Thymus (tissue), 14 donors: ENCODE results near the gene PTGES3. TPM values are rescaled to one million over a fixed set of nuclear protein-coding genes. Genes with fewer than 3 reads are reported as not detected.
"Not testable (repeated sequence)": the region's sequence is repeated elsewhere in the genome, so short reads cannot be mapped to it uniquely, and the experiment has no call there.

Experiments
- DNase-seq, 9 donors: peaks; one replicate each; pipeline ENCODE4 v3.0.0-alpha.2; 2013; ENCODE audit warnings: low spot score in 9 of 9, low read depth in 6 of 9, missing footprints in 1 of 9
- H3K27ac ChIP-seq, 2 donors: one replicate each; pipeline ENCODE4 v1.5.1; 2013; ENCODE audit warnings: control low read depth in 1 of 2, low read depth in 1 of 2, low read length in 1 of 2, mild to moderate bottlenecking in 1 of 2, moderate library complexity in 1 of 2
- H3K27me3 ChIP-seq, 2 donors: one replicate each; pipeline ENCODE4 v1.5.1; 2013; ENCODE audit warnings: low read length in 1 of 2; ENCODE audit not compliant: control insufficient read depth in 2 of 2, insufficient read depth in 1 of 2
- H3K36me3 ChIP-seq, 2 donors: one replicate each; pipeline ENCODE4 v1.5.1; 2013; ENCODE audit warnings: low read length in 1 of 2, mild to moderate bottlenecking in 1 of 2, moderate library complexity in 1 of 2; ENCODE audit not compliant: control insufficient read depth in 2 of 2, insufficient read depth in 2 of 2
- H3K4me1 ChIP-seq, 2 donors: one replicate each; pipeline ENCODE4 v1.5.1; 2013; ENCODE audit warnings: low read length in 2 of 2; ENCODE audit not compliant: control insufficient read depth in 2 of 2, insufficient read depth in 2 of 2
- H3K4me3 ChIP-seq, 2 donors: one replicate each; pipeline ENCODE4 v1.5.1; 2013; ENCODE audit warnings: low read length in 2 of 2, control low read depth in 1 of 2, mild to moderate bottlenecking in 1 of 2
- H3K9me3 ChIP-seq, 2 donors: one replicate each; pipeline ENCODE4 v1.5.1; 2013; ENCODE audit warnings: low read length in 1 of 2, mild to moderate bottlenecking in 1 of 2; ENCODE audit not compliant: control insufficient read depth in 2 of 2, insufficient read depth in 1 of 2
- WGBS: extraction: QIAGEN DNeasy Blood & Tissue Kit; methylation state at CpG from one replicate; pipeline ENCODE4 v1.1.7; 2013; 5-methylcytosine and 5-hydroxymethylcytosine counted together
- long read RNA-seq, 10 donors: transcript quantifications; one replicate each; lab custom pipeline, GENCODE V29; 2026
- polyA plus RNA-seq: library from polyadenylated mRNA; stranded (reverse); fragments of 200-250 nt; gene quantifications from one replicate; pipeline ENCODE4 v1.2.3, GENCODE V29; 2013
- total RNA-seq: library from RNA; stranded (reverse); fragments of 120-200 nt; gene quantifications from one replicate; pipeline ENCODE4 v1.2.4, GENCODE V29; 2013
- donor health status: healthy.

The PTGES3 gene, protein sequence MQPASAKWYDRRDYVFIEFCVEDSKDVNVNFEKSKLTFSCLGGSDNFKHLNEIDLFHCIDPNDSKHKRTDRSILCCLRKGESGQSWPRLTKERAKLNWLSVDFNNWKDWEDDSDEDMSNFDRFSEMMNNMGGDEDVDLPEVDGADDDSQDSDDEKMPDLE
- 101 TPM for total RNA-seq
- 161 TPM for polyA plus RNA-seq
- long read RNA-seq, donor 1, transcript PTGES3-201 (8 exons, 1,920 nt), result major isoform, 14 of 14 reads
- long read RNA-seq, donor 1, partial matches to known transcripts, result 0 of 14 reads
- long read RNA-seq, donor 1, other reads (novel, unspliced or antisense), result 0 of 14 reads
- long read RNA-seq, donor 2, result 0 reads
- long read RNA-seq, donor 3, transcript PTGES3-201 (8 exons, 1,920 nt), result major isoform, 116 of 157 reads
- long read RNA-seq, donor 3, partial matches to known transcripts, result 23 of 157 reads
- long read RNA-seq, donor 3, other reads (novel, unspliced or antisense), result 13 of 157 reads
- long read RNA-seq, donor 4, transcript PTGES3-201 (8 exons, 1,920 nt), result major isoform, 47 of 56 reads
- long read RNA-seq, donor 4, partial matches to known transcripts, result 7 of 56 reads
- long read RNA-seq, donor 4, other reads (novel, unspliced or antisense), result 0 of 56 reads
- long read RNA-seq, donor 5, transcript PTGES3-202 (7 exons, 1,547 nt), result minor isoform, 6 of 178 reads
- long read RNA-seq, donor 5, transcript PTGES3-201 (8 exons, 1,920 nt), result major isoform, 135 of 178 reads
- long read RNA-seq, donor 5, partial matches to known transcripts, result 25 of 178 reads
- long read RNA-seq, donor 5, other reads (novel, unspliced or antisense), result 10 of 178 reads
- long read RNA-seq, donor 6, transcript PTGES3-201 (8 exons, 1,920 nt), result major isoform, 71 of 87 reads
- long read RNA-seq, donor 6, partial matches to known transcripts, result 6 of 87 reads
- long read RNA-seq, donor 6, other reads (novel, unspliced or antisense), result 5 of 87 reads
- long read RNA-seq, donor 7, transcript PTGES3-202 (7 exons, 1,547 nt), result minor isoform, 7 of 143 reads
- long read RNA-seq, donor 7, transcript PTGES3-201 (8 exons, 1,920 nt), result major isoform, 122 of 143 reads
- long read RNA-seq, donor 7, partial matches to known transcripts, result 7 of 143 reads
- long read RNA-seq, donor 7, other reads (novel, unspliced or antisense), result 6 of 143 reads
- long read RNA-seq, donor 8, transcript PTGES3-201 (8 exons, 1,920 nt), result major isoform, 36 of 39 reads
- long read RNA-seq, donor 8, partial matches to known transcripts, result 0 of 39 reads
- long read RNA-seq, donor 8, other reads (novel, unspliced or antisense), result 0 of 39 reads
- long read RNA-seq, donor 9, transcript PTGES3-201 (8 exons, 1,920 nt), result major isoform, 68 of 78 reads
- long read RNA-seq, donor 9, transcript PTGES3-202 (7 exons, 1,547 nt), result minor isoform, 5 of 78 reads
- long read RNA-seq, donor 9, partial matches to known transcripts, result 5 of 78 reads
- long read RNA-seq, donor 9, other reads (novel, unspliced or antisense), result 0 of 78 reads
- long read RNA-seq, donor 10, transcript PTGES3-202 (7 exons, 1,547 nt), result minor isoform, 9 of 143 reads
- long read RNA-seq, donor 10, transcript PTGES3-201 (8 exons, 1,920 nt), result major isoform, 93 of 143 reads
- long read RNA-seq, donor 10, transcript PTGES3-204 (7 exons, 1,017 nt), result minor isoform, 5 of 143 reads
- long read RNA-seq, donor 10, partial matches to known transcripts, result 30 of 143 reads
- long read RNA-seq, donor 10, other reads (novel, unspliced or antisense), result 6 of 143 reads

DNA sequence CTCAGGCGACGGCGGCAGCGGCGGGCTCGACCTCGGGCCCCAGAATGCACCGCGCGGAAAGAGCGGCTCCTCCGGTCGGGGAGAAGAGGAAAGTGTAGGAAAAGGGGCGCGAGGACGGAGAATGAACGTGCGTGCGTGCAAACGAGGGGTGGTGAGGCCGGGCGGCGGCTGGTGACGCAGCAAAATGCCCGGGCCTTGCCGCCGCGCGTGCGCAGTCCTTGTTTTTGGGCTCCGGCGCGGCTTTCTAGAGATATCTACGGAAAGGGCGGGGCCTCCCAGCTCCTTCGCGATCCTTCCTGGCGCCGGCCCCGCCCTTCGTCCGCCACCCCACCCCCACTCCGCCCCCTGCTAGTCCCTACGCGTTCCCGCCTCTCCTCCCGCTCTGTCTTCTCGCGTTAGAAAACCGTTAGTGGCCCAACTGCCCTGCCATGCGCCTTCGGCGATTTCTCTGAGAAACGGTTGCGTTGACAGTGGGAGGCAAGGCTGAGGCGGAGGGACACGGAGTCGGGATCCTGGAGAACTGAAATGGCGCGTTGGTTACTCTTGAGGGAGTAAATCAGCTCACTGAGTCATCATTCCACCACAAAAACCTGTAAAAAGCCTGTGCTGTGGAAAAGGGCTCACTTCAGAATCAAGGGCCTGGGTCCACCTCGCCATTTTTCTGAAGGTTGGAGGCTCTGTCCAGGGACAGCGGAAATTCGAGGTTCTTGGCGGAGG lies at the start of gene PTGES3:
Gene PTGES3, minus strand, starts transcription at position 156 of the 717 bp plus-strand sequence. CDS start 285 bp downstream, outside the sequence.
- no peaks in the 10 kb centered on the region for H3K9me3 ChIP-seq
- DNase-seq, result peak; percentile 90 to 99 (median 98)
- WGBS, result under 1% methylated on average over 64 of the region's 64 CpGs
- peaks cover 0 to 12% of the 10 kb centered on the region in 2 donors for H3K36me3 ChIP-seq
- peak within 1 kb of the TSS; percentile 99 for H3K27ac ChIP-seq
- H3K27me3 ChIP-seq, result no peaks in the 10 kb centered on the region
- peaks cover 15 to 37% of the 10 kb centered on the region in 2 donors for H3K4me1 ChIP-seq
- peak within 1 kb of the TSS; percentile 78 to 88 for H3K4me3 ChIP-seq

DNA sequence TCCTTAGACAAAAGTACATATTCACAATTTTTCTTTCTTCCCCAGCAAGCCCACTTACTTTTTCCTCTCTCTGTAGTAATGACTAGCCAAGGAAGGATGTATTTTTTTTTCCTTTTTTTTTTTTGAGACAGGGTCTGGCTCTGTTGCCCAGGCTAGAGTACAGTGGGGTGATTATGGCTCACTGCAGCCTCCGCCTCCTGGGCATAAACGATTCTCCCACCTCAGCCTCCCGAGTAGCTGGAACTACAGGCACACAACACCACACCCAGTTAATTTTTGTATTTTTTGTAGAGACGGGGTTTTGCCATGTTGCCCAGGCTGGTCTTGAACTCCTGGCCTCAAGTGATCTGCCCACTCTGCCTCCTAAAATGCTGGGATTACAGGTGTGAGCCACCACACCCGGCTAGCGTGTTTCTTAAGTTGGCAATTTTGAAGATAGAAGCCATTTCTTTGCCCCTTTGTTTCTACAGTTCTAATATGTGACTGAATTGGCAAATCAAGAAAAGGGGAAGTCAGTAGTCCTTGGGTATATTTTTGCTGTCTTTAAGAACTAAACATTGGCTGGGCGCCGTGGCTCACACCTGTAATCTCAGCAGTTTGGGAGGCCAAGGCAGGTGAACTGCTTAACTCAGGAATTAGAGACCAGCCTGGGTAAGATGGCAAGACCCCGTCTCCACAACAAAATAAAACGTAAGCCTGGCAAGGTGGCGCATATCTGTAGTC lies 40.2 kb upstream of the PTGES3 start:
- no peaks in the 10 kb centered on the region for H3K27me3 ChIP-seq
- WGBS, result 98% methylated on average over 11 of the region's 11 CpGs
- DNase-seq, result no peak
- no peak overlapping the region for H3K4me3 ChIP-seq
- H3K36me3 ChIP-seq, result peaks cover 6 to 32% of the 10 kb centered on the region in 2 donors
- H3K9me3 ChIP-seq, result no peaks in the 10 kb centered on the region
- peaks cover 4 to 11% of the 10 kb centered on the region in 2 donors for H3K4me1 ChIP-seq
- no peak overlapping the region for H3K27ac ChIP-seq

DNA sequence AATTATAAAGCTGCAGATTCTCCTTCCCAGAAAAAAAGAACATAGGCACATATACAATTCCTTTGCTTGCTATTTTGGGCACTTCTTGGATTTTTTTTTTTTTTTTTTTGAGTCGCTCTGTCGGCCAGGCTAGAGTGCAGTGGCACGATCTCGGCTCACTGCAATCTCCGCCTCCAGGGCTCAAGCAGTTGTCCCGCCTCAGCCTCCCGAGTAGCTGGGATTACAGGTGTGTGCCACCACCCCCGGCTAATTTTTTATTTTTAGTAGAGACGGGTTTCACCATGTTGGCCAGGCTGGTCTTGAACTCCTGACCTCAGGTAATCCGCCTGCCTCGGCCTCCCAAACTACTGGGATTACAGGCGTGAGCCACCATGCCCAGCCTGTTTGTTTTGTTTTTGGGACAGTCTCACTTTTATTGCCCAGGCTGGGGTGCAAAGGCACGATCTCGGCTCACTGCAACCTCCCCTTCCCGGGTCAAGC lies 38.2 kb upstream of the PTGES3 start:
- Histone ChIP-seq H3K4me1 (peaks cover 18 to 26% of the 10 kb centered on the region in 2 donors), H3K4me3 (peak overlapping the region in 1 of 2 donors; percentile 78), H3K27ac (peak overlapping the region in 1 of 2 donors; percentile 98), H3K36me3 (peaks cover 14 to 29% of the 10 kb centered on the region in 2 donors)
- H3K27me3 ChIP-seq, DNase-seq, H3K9me3 ChIP-seq: not testable (repeated sequence)
- 98% methylated on average over 15 of the region's 15 CpGs for WGBS

DNA sequence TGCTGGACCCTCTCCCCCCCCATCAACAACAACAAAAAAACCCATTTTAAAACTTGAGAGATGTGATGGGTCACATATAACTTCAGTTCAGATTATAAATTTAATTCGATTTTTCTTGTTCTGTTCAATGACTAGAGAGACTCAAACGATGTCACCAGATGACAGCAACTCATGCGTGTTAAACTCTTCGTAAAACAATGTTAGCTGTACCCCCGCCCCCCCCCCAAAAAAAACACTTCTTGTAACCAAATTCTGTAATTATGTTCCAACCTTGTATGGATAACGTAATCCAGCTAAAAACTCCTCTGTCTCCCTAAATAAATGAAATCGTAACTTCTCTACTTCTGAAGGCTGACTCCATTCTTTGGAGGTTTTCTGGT lies 37.6 kb upstream of the PTGES3 start:
- H3K4me1 ChIP-seq, result peaks cover 23 to 31% of the 10 kb centered on the region in 2 donors
- no peaks in the 10 kb centered on the region for H3K9me3 ChIP-seq
- H3K4me3 ChIP-seq, result peak overlapping the region; percentile 78 to 92
- no peaks in the 10 kb centered on the region for H3K27me3 ChIP-seq
- no peak for DNase-seq
- H3K27ac ChIP-seq, result peak overlapping the region; percentile 98
- WGBS, result 45% methylated on average over 7 of the region's 7 CpGs
- H3K36me3 ChIP-seq, result peaks cover 19 to 29% of the 10 kb centered on the region in 2 donors

DNA sequence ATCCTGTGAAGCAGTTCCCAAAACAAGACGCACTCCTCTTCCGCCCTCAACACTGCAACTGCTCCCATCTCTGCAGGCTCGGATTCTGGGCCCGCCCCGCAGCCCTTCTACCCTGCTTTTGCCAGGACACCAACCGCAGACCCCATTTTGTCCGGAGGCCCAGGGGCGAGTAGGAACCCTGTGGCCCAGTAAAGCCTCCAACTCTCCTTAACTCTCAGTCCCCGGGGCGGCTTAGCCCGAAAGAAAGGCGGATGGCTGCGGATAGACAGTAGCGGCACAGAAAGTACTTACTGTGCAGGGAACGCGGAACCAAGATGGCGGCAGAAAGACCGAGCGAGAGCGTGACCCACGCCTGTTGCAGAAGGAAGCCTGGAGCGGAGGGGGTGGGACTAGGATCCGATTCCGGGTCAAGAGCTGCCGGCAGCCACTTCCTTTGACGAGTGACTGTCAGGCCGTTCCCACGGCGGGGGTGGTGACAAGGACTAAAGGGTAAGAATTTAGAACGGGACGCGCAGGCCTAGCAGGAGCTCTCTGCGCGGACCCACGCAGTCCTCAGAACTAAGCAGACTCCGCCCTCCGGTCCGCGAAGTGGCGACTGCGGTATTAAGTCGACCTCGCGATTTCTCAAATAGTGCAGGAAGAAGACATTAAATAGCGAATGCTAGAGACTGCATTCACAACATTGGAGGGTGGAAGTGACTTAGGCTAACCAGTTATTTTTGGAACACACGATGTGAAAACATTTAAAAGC lies 37.1 kb upstream of the PTGES3 start, which contains the start of gene NACA:
Gene NACA, minus strand, starts transcription at position 328 of the 751 bp plus-strand sequence. CDS start 778 bp downstream, outside the sequence.
- Histone ChIP-seq H3K36me3 (peaks cover 24 to 34% of the 10 kb centered on the region in 2 donors), H3K27me3 (no peaks in the 10 kb centered on the region), H3K27ac (peak within 1 kb of the TSS; percentile 98), H3K4me1 (peaks cover 29 to 37% of the 10 kb centered on the region in 2 donors), H3K4me3 (peak within 1 kb of the TSS; percentile 78 to 92), H3K9me3 (no peaks in the 10 kb centered on the region)
- DNase-seq, result peak; percentile 92 to 98 (median 95)
- WGBS, result under 1% methylated on average over 46 of the region's 46 CpGs

DNA sequence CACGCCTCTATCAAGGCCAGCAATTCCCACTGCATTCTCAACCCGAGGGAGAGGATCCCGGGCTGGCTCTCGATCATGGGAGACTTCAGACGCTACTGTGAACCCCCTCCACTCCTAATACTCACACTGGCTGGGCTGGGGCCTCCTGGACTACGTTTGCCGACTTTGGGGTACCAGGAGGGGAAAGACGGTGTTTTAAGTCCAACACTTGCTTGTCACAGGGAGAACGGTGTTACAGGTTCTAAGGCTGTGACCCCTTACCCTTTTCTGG lies 36.6 kb upstream of the PTGES3 start:
- Histone ChIP-seq H3K36me3 (peaks cover 26 to 35% of the 10 kb centered on the region in 2 donors), H3K4me3 (peak overlapping the region; percentile 78 to 92), H3K4me1 (peaks cover 29 to 42% of the 10 kb centered on the region in 2 donors), H3K9me3 (no peaks in the 10 kb centered on the region), H3K27ac (peak overlapping the region; percentile 98), H3K27me3 (no peaks in the 10 kb centered on the region)
- no peak for DNase-seq
- WGBS, result under 1% methylated on average over 9 of the region's 9 CpGs
